D721Med (cell line): ENCODE results near the gene DCAF12.

ENCODE experiments used
- DNase-seq: peaks from one replicate; pipeline ENCODE4 v3.0.0; 2011; ENCODE audit warnings: low spot score; ENCODE audit not compliant: insufficient read length
- FAIRE-seq: peaks from 2 replicates; lab custom pipeline; 2011; peaks lifted over from hg19 to GRCh38; lab: Jason Lieb, UNC
- CTCF ChIP-seq: IDR thresholded peaks from 2 replicates; pipeline ENCODE4 v1.5.1; 2012; ENCODE audit warnings: mild to moderate bottlenecking, control low read depth; ENCODE audit not compliant: insufficient read depth; ENCODE audit errors: missing control alignments

DCAF12 gene

DNA sequence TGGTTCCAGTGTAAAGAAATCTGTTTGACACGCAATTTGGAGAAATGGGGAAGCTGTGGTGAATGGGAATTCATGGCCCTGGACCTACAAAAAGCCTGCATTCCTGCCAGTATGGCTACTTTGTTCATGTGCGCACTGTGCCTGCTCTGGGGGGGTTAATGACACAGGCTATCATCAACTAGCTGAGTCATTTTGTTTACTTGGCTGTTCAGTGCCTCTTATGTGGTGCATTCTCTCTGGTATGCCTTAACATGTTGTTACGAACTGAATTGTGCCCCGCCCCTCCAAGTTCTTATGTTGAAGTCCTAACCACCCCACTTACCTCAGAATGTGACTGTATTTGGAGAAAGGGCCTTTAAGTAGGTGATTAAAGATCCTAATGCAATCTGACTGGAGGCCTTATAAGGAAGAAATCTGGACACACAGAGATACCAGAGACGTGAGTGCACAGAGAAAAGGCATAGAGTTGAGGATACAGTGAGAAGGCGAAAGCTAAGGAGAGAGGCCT is 31.9 kb upstream of the DCAF12 start:
- no peak for DNase-seq
- no peak for FAIRE-seq
- TF ChIP-seq CTCF = no peak

DNA sequence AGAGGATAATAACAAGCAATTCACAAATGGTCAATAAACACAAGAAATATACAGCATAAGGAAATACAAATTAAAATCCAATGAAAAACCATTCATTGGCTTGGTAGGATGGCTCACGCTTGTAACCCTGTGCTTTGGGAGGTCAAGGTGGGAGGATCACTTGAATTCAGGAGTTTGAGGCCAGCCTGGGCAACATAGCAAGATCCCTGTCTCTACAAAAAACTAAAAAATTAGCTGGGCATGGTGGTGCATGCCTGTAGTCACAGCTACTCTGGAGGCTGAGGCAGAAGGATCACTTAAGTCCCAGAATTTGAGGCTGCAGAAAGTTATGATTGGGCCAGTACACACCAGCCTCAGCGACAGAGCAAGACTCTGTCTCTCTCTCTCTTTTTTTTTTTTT is 31.4 kb upstream of the DCAF12 start:
- DNase-seq (no peak), FAIRE-seq (no peak)
- no peak for TF ChIP-seq CTCF

DNA sequence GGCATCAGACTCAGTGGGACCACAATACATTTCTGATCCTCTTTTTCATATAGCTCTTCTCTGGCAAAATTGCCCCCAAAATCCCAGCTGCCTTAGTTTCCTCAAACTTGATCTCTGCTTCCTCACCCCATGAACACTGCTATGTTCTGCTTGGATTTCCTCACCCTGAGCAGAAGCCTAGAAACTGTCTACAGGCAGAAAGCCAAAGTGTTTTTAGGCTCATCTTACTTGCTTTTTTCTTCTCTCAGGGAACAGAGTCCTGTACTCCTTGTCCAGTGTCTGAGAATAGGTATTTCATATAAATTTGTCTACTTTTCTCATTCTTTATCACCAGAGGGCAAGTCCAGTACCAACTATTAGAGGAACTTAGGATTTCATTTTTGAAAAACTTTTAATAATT is 30.8 kb upstream of the DCAF12 start:
- no peak for DNase-seq

DNA sequence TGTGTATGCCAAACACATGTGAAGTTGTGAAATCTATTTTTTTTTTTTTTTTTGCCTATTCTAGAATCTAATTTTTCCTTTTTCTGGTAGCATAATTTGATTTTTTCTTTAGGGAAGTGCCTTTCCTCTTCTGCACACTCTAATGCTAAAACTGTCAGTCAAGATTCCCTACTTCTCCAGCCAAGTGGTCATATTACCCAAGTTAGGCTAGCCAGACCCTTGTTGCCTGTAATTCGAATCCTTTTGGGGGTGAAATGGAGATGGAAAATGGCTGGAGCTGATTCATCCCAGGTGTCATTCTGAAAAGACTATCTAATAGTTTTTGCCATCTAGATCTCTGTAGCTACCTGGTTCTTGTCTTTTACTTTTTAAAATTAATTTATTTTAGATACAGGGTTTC is 27.6 kb upstream of the DCAF12 start:
- no peak for DNase-seq

More for the DNA sequence above, 30.8 kb upstream of the DCAF12 start:
- no peak for FAIRE-seq
- no peak for TF ChIP-seq CTCF

DNA sequence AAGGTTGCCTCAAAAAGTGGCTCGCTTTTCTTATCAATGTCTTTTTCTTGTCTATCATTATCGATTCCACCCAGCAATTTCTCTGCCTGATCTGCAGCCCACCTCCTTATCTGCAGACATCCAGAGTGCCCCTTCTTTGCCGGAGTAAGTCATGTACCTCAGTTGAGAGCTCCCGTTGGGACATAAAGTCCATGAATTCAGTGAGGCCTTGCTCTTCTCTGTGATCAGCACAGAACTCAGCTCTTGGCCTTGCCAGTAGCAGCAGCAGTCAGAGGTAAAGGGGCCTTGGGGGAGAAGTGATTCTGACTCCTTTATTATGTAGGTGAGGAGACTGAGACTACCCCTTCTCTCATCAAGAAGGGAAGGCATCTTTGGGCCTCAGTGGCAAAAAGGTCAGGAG is 24.9 kb upstream of the DCAF12 start:
- no peak for FAIRE-seq

More for the DNA sequence above, 27.6 kb upstream of the DCAF12 start:
- FAIRE-seq = no peak
- TF ChIP-seq CTCF = no peak

DNA sequence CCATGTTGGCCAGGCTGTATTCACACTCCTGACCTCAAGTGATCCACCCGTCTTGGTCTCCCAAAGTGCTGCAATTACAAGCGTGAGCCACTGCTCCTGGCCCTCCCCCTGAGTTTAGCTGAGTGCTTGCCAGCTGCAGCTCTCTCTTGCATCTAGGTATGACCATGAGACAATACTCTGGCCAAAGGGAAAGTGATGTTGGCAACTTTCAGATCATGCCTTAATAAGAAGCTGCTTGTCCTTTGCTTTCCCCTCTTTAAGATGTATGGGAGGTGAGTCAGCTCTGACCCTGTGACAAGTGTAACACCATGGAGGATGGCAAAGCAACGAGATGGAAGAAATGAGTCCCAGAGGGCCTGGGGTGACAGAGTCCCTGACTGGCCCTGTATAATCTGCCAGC is 18.7 kb upstream of the DCAF12 start:
- TF ChIP-seq CTCF = no peak
- no peak for DNase-seq
- FAIRE-seq = no peak

More for the DNA sequence above, 24.9 kb upstream of the DCAF12 start:
- DNase-seq = no peak
- TF ChIP-seq CTCF = no peak

DNA sequence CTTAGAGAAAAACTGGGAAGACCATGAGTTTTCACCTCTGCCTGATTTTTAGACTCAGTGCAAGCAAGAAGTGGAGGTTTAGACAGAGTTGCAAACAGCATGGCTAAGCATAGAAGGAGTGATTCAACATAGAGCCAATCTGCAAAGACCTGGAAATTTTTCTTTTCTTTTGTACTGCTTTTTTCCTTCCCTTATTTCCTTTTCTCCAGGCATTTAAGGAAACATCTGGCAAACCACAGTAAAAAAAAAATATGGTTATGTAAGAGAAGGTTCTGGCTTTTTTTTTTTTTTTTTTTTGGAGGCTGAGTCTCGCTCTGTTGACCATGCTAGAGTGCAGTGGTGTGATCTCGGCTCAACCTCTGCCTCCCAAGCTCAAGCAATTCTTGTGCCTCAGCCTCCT is 16.6 kb upstream of the DCAF12 start:
- no peak for FAIRE-seq
- TF ChIP-seq CTCF = no peak
- no peak for DNase-seq
